NCI-H2029 treated with DMSO at 0.1 percent for 48 hours (cell line): ENCODE data around the gene LPCAT1.
"Not testable (repeated sequence)": the region's sequence is repeated elsewhere in the genome, so short reads cannot be mapped to it uniquely, and the experiment has no call there.

Experiments used
- DNase-seq: peaks from one replicate; lab custom pipeline; 2025; lab: John Stamatoyannopoulos, UW

Gene LPCAT1

DNA sequence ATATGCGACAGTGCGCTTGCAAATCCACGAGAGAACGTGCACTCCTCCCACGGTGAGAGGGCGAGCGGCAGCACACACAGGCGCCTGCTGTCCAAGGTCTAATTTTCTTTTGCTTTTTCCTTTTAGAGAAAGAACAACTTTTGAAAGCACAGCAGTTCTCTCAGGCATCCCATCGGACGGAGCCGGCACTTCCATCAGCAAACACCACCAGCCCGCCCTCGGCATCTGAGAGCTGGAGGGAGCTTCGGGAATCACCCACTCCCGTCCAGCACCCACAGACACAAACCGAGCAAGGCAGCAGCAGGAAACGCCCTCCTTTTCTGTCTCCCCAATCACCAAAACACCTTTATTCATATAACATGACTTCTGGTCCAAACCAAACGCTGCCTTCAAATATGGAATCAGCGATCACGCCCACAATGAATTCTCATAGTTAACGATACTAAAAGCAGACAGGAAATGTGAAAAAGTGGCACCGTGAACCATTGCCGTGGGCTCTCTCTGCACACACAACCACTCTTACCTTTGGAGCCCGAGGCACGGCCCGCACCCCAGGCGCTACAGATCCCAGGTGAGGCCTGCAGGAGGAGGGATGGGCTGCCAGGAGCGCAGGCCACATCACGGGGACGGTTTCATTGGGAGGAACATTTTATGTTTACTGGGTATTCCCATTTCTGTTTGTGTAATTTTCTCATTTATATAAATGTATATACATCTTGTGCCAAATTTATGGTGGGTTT, 14.2 kb downstream of the LPCAT1 start:
- no peak for DNase-seq

DNA sequence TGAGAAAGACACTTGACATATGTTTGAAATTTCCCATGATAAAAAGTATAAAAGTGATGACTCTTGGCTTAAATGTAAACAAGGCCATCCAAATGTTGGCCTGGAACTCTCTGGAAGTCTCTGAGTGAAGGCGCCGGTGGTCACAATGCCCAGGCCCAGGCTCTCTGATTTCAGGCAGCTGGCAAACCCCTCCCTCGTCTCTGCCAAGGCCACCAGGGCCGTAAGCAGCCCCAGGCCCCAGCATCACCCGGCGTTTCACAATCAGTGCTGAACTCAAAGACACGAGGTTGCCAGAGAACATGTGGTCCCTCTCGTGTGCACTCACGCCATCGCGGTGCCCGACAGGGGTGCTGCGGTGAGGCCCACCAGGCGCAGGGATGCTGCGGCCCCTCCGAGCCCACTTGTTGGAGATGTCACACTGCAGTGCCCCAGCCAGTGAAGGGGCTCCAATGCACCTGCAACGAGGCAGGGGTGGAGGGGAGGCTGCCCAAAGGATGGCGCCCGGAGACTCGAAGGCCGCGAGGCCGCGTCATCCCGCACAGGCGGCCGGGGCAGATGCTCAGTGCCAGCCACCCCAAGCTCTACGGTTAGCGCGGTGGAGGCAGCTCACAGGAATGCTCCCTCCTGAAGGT, 15.0 kb downstream of the LPCAT1 start:
- DNase-seq, result no peak

DNA sequence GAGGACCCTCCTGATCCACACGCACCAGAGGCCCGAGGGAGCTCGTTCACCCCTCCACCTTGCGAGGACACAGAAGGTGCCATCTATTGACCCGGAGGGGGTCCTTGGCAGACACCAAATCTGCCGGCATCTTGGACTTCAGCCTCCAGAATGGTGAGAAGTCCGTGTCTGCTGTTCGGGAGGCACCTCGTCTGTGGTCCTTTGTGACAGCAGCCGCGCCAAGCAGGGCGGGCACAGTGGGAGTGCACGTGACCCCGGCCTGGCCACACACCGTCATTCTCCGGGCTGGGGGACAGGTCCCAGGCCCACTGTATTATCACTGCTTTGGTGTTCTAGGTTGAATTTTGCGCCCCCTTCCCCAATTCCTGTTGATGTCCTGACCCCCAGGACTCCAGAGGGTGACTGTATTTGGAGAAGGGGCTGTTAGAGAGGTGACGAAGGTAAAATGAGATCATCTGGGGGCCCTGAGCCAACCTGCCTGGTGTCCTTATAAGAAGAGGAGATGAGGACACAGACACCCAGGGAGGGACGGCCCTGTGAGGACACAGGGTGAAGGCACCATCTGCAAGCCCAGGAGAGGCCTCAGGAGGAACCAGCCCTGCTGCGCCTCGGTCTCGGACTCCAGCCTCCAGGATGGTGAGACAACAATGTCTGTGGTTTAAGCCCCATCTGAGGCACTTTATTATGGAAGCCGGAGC, 15.7 kb downstream of the LPCAT1 start:
- DNase-seq, result no peak

DNA sequence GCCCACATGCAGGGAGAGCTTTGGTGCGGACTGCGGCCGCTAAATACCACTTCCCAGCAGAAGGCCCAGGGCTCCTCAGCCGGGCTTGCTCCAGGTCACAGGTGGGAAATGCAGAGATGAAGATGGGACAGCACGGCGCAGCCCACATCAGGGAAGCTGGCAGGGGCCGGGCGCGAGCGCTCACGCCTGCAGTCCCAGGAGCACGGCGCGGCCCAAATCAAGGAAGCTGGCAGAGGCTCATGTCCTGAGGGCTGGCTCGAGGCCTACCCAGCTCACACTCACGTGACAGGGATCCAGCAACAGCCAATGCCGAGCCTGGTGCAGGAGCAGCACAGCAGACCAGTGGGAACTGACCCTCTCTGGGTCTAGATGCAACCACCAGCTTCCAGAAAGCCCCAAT, 16.3 kb downstream of the LPCAT1 start:
- DNase-seq, result no peak

DNA sequence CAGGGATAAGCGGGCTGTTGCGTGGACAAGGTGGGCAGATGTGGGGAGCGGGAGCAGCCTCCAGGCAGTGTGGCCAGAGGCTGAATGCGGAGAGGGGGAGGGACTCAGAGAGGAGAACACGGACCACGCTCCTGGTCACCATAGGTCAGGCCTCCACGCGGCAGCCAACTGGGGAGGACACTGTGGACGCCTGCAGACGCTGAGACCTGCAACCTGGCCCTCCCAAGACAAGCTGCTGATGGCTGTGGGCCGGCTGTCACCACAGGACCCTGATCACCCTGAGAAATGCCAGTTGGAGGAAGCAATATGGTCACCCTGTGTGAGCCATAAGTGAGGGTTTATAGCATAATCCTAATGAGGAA, 16.8 kb downstream of the LPCAT1 start:
- no peak for DNase-seq

DNA sequence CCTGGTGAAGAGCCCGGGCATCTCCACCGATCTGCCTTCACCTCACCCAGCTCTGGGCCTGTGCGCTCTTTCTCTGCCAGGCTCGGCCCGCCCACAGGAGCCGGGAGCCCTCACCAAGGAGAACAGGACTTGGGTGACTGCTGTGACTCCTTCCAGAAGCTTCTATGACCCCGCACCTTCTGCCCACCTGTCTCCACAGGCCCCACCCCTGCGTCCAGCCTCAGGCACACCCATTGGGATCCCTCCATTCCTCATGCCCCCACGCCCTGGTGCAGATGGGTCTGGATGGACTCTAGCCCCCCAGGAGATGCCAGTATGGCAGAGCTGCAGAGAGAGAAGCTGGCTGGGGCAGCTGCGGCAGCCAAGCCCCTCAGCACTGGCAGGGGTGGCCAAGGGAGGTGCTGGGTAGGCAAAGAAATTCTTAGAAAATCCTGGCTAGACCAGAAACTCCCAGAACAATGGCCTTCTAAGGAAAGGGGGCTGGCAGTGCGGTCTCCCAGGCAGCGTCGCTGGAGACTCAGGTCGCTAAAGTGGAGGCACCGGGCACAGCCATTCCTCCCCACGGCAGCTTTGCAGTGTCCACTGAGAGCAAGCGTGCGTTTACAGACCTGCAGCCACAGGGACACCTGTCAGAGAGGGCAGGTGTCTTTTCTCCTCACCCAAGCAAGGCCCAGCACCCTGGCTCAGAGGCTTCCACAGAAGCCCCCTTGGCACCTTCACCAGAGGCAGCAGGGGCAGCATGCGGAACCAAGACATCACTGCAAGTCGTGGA, 17.3 kb downstream of the LPCAT1 start:
- no peak for DNase-seq

DNA sequence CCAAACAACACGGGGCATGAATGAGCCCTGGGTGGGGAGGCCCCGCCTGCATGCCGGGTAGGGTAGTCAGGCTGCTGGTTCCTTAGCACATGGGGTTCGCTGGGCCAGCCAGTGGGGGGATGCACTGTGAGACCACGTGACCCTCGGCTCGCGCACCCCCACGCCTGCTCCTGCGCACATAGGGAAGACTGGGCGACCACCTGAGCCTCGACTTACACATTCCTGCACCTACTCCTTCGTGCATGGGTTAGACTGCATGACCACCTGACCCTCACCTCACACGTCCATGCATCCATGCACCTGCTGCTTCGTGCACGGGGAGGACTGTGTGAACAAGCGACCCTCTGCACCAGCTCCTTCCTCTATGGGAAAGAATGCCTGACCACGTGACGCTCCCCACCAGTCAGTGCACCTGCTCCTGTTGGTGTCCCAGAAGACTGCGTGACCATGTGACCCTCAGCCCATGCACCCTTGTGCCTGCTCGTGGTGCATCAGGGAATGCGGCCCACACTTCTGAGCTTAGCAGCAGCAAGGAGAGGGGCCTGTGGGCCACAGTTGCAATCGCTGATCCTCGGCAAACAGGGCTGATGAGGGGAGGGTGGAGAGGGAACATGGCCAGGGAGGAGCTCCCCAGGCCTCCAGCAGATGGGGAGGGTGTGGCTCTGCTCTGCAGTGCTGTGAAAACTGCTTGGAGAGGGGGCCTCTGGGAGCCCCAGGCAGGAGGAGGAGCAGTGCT, 18.1 kb downstream of the LPCAT1 start:
- no peak for DNase-seq

DNA sequence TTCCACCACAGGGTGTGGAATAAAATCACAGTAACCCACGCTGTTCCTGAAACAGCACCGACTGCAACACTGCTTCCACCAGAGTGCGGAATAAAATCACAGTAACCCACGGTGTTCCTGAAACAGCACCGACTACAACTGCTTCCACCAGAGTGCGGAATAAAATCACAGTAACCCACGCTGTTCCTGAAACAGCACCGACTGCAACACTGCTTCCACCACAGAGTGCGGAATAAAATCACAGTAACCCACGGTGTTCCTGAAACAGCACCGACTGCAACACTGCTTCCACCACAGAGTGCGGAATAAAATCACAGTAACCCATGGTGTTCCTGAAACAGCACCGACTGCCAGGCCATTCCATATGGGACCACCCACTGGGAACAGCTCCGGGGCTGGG, 18.7 kb downstream of the LPCAT1 start:
- not testable (repeated sequence) for DNase-seq

DNA sequence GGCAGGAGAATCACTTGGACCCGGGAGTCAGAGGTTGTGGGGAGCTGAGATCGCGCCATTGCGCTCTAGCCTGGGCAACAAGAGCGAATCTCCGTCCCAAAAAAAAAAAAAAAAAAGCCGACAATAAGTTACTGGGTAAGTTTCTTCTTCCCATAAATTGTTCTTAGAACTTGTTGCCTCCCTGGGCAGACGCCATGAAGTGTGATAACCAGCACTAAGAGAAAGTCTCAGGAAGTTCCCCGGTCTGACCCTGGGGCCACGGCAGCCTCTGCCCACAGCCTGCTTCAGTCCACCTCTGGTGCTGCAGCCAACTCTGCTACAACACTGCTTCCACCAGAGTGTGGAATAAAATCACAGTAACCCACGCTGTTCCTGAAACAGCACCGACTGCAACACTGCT, 19.1 kb downstream of the LPCAT1 start:
- DNase-seq, result no peak

DNA sequence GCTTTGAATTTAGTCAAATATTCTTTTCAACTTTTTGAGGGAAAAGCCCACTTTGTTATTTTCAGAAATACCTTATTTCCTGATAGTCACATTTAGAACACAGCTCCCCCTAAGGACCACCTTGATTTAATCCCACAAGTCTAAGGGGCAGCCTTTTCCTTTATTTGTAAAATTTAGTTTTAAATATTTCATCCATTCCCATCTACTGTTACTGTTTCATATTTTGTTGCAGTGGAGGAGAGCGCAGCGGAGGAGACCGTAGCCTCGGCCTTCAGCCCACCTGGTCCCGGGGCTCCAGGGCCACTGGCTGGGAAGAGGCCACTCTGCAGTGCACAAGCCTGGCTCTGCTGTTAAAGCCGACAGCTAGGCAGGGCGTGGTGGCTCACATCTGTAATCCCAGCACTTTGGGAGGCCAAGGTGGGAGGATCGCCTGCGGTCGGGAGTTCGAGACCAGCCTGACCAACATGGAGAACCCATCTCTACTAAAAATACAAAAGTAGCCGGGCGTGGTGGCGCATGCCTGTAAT, 19.6 kb downstream of the LPCAT1 start:
- no peak for DNase-seq

DNA sequence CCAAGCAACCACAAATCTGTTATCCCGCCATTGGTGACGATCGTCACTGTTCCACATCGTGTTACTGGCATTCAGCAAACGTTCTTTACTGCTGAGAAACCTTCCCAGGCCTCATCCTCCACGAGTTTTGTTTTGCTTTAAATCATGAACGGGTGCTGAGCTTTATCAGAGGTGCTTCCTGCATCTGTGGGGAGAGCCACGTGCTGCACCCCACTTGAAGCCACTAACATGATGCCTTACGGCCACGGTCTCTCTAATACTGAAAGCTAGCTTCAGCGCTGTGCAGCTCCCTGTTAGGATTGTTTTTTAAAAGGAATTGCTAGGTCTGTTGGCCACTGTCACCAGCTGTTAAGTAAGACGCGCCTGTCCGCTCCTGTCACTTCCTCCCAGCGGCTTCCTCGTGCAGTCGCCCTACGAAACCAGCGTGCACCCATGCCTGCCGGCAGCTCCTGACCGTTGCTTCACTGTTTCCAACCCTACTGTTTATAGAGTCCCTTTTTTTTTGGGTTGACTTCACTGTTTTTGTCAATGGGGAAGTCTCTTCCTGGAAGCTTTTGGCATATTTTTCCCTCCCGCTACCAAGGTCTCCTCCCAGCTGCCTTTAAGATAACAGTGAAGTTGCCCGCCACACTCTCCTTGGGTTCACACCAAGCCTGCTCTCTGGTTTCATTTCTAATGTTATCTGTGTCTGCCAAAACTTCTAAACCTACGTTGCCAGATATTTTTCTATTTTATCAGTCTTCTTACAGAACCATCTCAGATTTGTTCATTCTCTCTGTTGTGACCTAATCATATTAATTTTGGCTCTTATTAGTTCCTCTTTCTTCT, 20.3 kb downstream of the LPCAT1 start:
- no peak for DNase-seq

DNA sequence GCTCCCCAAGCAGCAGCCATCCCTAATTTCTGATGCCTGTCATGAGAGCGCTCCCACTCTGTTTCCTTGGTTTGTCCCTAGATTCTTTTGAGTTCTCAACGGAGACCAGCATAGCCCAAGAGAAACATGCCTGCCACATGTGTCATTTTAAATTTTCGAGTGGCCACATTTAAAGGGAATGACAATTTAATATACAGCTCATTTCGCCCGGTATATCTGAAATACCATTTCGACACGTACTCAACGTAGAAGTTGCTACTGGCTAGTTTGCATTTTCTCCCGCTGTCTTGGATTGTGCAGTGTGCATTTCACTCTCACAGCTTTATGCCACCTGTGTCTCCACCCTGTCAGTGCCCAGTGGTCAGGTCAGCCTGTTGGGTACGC, 21.0 kb downstream of the LPCAT1 start:
- DNase-seq, result no peak

DNA sequence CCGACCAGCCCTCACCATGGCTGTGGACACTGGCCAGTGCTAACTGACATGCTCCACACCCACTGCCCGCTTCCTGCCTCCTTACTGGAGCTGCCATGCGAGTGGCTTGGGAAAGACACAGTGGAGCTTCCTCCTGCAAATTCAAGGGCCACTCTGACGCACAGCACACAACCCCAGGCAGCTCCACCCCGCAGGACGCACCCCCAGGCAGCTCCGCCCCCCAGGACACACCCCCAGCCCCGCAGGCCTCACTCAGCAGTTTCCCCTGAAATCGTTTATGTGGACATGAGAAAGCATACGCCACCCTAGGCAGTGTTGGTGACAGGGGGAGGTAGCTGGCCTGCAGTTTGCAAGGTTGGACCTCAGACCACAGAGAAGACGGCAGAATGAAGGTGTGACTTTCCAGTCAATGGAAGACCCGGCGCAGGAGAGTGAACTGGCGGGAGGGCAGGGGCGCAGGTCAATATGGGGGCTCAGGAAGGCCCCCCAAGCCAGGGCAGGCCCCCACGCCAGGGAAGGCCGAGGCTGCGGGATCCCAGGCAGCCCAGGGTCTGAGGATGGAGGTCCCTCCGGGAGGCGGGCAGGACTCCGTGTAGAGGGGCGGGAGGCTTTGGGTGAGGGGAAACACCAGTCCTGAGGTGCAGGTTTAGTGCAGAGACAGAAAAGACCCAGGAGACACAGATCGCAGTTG, 21.6 kb downstream of the LPCAT1 start:
- peak; percentile 22 for DNase-seq

DNA sequence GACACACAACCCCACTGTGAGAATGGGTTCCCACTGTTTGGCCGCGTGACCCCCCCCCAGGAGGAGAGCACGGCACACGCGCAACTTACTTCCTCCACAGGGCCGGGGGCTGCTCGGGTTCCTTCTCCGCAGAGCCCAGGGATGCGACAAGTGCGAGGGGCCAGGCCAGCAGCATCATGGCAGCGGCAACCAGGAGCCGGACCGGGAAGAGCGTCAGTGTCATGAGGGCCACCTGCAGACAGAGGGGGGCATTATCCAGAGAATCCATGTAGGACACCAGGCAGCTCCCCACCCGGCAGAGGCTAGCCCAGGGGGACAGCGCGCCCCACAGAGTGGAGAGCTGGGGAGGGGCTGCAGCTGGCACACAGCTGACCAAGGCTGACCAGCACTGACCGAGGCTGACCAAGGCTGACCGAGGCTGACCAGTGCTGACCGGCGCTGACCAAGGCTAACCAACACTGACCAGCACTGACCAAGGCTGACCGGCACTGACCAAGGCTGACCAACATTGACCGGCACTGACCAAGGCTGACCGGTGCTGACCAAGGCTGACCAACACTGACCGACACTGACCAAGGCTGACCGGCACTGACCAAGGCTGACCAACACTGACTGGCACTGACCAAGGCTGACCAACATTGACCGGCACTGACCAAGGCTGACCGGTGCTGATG, 22.3 kb downstream of the LPCAT1 start:
- no peak for DNase-seq

DNA sequence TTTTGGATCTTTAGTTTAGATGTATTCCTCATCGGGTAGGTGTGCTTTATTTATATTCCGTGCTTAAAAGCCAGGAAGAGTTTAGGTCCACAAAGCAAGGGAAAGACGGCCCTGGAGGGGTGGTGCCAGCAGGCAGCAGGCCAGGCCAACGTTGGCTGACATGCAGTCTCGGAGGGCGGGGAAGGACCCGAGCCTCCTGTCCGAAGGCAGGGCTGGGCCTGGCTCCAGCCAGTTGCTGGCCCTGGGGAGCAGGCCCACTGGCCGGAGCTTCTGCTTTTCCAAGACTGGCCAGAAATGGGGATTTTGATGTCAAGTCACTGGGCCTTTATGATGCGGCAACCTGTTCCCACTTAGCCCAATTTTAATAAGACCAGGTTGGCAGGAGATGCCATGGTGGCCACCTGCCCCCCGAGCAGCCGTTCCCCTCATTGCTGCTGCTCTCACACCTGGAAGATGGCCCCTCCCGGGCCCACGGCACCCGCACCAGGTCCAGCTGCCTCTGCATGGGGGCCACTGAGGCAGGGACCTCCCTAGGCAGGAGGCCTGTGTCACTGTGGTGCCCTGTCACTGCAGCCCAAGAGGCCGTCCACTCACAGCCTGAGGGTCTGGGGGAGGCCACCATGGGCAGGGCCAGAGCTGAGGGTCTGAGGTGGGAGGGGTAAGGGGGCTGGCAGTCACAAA, 23.2 kb downstream of the LPCAT1 start:
- DNase-seq, result no peak

DNA sequence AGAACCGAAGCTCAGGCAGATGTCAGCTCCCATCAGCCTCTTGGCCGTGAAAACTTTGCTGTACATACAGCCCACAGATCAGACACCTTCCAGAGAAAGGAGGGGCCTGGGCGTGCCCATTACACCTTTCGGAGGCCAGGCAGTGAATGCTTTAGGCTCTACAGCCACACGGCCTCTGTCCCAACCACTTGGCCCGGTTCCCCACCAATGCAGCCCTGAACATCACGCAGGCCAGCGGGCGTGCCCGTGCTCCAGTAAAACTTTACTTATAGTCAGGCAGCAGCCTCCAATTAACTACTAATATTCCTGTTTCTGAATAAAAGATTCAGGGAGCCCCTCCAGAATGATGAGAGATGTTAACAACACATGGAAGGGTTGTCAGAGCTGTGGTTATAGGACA, 23.9 kb downstream of the LPCAT1 start:
- DNase-seq, result no peak

DNA sequence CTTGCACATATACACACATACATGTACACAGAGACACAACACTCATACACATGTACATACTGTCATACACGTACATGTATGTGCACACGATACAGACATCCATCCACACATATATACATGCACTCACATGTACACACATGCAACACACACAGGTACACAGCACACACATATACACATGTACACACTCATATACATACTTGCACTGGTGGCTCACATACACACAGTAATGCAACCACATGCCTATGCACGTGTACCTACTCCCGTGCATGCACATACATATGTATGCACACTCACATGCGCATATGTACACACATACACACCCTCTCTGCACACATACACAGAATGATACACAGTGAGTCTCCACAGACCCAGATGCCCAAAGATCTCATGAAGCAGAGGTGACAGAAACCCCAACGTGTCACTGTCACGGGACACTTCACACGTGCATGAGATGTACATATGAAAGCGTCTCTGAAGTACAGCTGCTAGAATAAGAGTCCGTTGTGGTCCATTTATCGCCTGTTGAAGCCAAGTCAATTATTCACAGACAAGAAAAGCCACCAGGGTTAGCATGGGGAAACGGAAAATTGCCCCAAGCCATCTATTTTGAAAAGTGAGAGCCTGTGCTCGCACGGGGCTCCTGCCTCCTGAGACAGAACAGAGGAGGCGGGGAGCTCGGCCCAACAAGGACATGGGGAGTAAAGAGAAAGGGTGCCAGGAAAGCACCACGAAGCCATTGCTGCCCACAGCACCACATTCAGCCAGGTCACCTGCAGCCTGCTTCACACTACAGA, 24.9 kb downstream of the LPCAT1 start:
- no peak for DNase-seq
